Measurements from ENCODE around the gene NENF.

DNA sequence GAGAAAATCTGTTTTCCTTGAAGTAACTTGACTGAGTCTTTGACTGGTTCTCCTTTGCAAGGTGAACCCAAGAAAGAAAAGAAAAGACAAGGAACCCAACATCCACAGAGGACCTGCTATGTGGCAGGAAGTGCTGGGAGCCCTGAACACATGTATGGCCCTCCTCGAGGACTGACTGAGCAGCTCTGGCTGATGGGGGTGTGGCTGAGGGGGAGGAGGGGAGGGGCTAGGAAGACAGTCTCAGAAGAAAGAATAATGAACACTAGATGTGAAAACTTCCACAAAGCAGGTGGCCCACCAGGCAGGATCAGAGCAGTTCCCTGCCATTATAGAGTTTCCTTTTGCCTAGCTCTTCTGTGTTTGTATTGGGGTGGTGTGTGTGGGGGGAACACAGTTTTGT lies 26.1 kb downstream of the NENF start:
- no peak for TF ChIP-seq POLR2A (IDR thresholded peaks at IDR 0.05)
- TF ChIP-seq, protein P1, sequence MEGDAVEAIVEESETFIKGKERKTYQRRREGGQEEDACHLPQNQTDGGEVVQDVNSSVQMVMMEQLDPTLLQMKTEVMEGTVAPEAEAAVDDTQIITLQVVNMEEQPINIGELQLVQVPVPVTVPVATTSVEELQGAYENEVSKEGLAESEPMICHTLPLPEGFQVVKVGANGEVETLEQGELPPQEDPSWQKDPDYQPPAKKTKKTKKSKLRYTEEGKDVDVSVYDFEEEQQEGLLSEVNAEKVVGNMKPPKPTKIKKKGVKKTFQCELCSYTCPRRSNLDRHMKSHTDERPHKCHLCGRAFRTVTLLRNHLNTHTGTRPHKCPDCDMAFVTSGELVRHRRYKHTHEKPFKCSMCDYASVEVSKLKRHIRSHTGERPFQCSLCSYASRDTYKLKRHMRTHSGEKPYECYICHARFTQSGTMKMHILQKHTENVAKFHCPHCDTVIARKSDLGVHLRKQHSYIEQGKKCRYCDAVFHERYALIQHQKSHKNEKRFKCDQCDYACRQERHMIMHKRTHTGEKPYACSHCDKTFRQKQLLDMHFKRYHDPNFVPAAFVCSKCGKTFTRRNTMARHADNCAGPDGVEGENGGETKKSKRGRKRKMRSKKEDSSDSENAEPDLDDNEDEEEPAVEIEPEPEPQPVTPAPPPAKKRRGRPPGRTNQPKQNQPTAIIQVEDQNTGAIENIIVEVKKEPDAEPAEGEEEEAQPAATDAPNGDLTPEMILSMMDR (IDR thresholded peaks at IDR 0.05): no peak
